ENCODE measurements around the gene LOXHD1.

Gene LOXHD1

DNA sequence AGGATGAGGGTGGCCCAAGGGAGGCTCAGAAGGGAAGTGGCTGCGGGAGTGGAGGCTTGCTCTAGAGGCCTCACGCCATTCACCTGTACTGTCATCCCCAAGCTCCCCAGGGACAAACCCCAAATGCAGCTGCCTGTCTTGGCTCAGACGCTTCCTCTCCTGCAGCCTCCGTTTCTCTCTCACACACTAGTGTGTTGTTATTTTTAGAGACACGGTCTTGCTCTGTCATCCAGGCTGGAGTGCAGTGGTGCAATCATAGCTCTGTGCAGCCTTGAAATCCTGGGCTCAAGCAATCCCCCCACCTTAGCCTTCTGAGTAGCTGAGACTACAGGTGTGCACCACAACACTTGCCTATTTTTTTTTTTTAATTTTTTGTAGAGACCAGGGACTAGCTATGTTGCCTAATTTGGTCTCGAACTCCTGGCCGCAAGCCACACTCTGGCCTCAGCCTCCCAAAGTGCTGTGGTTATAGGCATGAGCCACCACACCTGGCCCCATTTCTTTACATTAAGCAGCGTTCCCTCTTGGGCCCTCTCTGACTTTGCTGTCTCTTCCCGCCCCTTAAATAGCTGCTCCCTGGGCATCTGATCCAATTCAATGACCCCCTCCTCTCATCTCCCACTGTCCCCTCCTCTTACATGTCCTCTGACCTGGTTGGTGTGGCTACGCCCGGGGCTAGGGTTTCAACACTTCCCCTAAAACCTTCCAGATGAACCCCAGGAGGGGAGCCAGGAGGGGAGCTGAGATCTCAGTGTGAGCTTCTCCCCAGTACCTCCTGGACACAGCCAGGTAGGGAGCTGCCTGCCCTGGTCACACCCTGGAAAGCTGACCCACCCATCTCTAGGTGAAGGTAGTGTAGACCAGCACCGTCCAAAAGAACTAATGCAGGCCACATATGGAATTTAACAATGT, 24.0 kb upstream of the LOXHD1 start:
- Histone ChIP-seq H3K36me3 (ENCODE audit: insufficient read depth, low read length) (no peaks in the 10 kb centered on the region), H3K9ac (ENCODE audit: low read depth, low read length) (no peak overlapping the region), H3K4me1 (ENCODE audit: insufficient read depth, low read length) (no peaks in the 10 kb centered on the region; the same call in 1 of the 2 replicates), H3K9me3 (ENCODE audit: control insufficient read depth, insufficient read depth, low read length) (no peaks in the 10 kb centered on the region)

- Histone ChIP-seq H3K9ac (ENCODE audit: low read depth, low read length) (no peak overlapping the region), H3K36me3 (ENCODE audit: insufficient read depth, low read length) (no peaks in the 10 kb centered on the region), H3K9me3 (ENCODE audit: control insufficient read depth, insufficient read depth, low read length) (no peaks in the 10 kb centered on the region), H3K4me1 (ENCODE audit: insufficient read depth, low read length) (no peaks in the 10 kb centered on the region; the same call in 1 of the 2 replicates)
Observed at GRCh38 chr18:46679846-46680598, 23.0 kb upstream of the LOXHD1 start.

GRCh38 chr18:46678785-46679399, 21.9 kb upstream of the LOXHD1 start:
- Histone ChIP-seq H3K36me3 (ENCODE audit: insufficient read depth, low read length) (no peaks in the 10 kb centered on the region), H3K4me1 (ENCODE audit: insufficient read depth, low read length) (no peaks in the 10 kb centered on the region; the same call in 1 of the 2 replicates), H3K9me3 (ENCODE audit: control insufficient read depth, insufficient read depth, low read length) (no peaks in the 10 kb centered on the region), H3K9ac (ENCODE audit: low read depth, low read length) (no peak overlapping the region)

GRCh38 chr18:46678041-46678440, 21.0 kb upstream of the LOXHD1 start:
- H3K36me3 ChIP-seq (ENCODE audit: insufficient read depth, low read length): no peaks in the 10 kb centered on the region
- H3K9ac ChIP-seq (ENCODE audit: low read depth, low read length): no peak overlapping the region
- no peaks in the 10 kb centered on the region; the same call in 1 of the 2 replicates for H3K4me1 ChIP-seq (ENCODE audit: insufficient read depth, low read length)
- no peaks in the 10 kb centered on the region for H3K9me3 ChIP-seq (ENCODE audit: control insufficient read depth, insufficient read depth, low read length)

DNA sequence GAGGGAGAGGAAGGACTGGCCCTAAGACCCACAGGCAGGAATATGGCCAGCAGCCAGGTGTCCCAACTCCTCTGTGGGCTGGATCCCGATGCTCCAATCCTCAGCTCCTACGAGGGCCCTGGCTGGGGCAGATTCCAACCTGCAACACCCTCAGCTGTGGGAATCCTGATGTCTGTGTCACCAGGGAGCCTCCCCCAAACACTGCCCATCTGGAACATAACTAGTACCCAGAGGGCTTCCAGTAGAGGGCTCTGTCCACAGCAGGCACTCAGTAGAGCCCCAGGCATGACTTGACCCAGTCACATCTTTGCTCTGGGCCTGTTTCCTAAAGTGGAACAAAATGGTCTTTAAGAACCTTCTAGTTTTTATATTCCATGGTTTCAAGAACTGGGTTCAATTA, 20.6 kb upstream of the LOXHD1 start:
- no peaks in the 10 kb centered on the region for H3K36me3 ChIP-seq (ENCODE audit: insufficient read depth, low read length)
- no peaks in the 10 kb centered on the region for H3K9me3 ChIP-seq (ENCODE audit: control insufficient read depth, insufficient read depth, low read length)
- H3K9ac ChIP-seq (ENCODE audit: low read depth, low read length): no peak overlapping the region
- no peaks in the 10 kb centered on the region; the same call in 1 of the 2 replicates for H3K4me1 ChIP-seq (ENCODE audit: insufficient read depth, low read length)

DNA sequence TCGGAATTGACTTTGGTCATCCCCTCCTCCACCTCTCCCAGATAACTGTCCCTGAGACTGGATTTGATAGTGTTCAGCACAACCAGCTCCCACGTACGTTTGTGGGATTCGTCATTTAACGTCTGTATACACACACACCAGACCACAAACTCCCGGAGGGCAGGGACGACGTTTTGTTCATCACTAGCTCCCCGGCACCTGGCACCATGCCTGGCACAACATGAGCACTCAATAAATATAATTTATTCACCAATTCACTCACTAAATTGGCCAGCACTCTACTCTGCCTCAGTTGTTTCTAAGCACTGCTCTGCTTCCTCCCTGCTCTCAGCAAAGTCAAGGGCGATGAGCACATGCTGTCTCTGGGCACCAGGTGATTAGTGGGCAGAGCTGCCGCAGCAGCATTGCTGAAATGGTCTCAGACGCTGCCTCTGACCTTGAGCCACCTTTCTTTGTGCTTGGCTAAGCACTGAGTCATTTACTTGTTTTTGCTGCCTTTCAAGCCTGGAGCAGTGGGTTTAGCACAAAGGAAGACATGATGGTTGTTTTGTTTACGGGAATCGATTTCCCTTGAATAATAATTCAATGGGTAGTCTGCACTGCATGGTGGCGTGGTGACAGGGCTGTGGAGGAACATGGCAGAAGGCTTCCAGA, 19.3 kb upstream of the LOXHD1 start:
- Histone ChIP-seq H3K36me3 (ENCODE audit: insufficient read depth, low read length) (no peaks in the 10 kb centered on the region), H3K4me1 (ENCODE audit: insufficient read depth, low read length) (no peaks in the 10 kb centered on the region; the same call in 1 of the 2 replicates), H3K9ac (ENCODE audit: low read depth, low read length) (no peak overlapping the region), H3K9me3 (ENCODE audit: control insufficient read depth, insufficient read depth, low read length) (no peaks in the 10 kb centered on the region)

DNA sequence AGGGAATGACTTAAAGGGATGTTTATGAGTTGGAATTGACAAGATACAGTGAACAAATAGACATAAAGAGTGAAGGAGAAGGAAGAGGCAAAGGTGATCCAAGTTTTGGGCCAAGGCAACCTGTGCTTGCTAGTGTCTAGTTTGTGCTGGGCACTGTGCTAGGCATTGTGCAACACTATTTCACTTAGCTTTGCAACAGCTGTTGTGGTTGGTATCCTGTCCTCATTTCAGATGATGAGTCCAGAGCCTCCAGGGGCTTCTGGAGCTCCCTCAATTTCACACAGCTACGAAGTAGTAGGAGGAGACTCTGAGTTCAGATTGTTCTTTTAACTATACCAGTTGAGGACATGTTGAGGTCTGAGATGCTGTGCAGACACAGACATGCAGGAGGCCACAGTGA, 18.1 kb upstream of the LOXHD1 start:
- H3K9ac ChIP-seq (ENCODE audit: low read depth, low read length): no peak overlapping the region
- H3K4me1 ChIP-seq (ENCODE audit: insufficient read depth, low read length): no peaks in the 10 kb centered on the region; the same call in 1 of the 2 replicates

DNA sequence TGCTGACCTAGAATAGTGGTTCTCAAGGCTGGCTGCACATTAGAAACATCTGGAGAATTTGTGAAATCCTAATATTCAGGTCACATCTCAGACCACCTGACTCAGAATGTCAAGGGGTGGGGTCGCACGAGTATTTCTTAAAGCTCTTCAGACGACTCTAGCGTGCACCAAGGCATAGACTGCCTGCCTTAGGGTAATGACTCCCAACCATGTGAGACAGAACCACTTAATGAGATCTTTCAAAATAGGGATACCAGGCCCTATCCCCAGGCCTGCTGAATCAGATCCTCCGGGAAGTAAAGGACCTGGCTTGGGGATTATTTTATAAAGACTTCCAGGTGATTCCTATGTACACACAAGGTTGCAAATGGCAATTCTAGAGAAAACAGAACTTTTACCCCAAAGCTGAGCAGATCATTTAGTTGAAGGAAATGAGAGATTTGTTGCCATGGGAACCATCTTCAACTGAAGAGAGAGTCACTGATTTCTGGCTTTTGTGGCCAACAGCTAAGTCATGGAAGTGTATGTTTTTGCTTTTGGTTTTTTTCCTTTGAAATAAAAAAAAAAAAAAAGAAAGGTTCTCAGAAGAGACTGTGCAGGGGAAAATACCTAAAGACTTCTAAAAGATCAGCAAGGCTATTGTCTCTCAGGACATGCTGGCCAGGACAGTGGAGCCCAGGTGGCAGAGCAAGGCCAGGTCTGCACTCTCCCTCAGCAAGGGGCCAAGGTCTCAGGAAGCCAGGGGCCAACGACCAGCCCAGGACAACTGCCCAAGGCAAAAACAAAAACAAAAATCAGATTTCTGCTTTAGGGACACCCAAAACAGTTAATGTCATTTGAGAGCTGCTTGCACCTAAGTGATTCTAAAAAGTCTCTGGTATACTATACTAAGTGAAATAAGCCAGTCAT, 15.3 kb upstream of the LOXHD1 start:
- H3K9me3 ChIP-seq (ENCODE audit: control insufficient read depth, insufficient read depth, low read length): no peaks in the 10 kb centered on the region
- H3K36me3 ChIP-seq (ENCODE audit: insufficient read depth, low read length): no peaks in the 10 kb centered on the region
- no peaks in the 10 kb centered on the region; the same call in 1 of the 2 replicates for H3K4me1 ChIP-seq (ENCODE audit: insufficient read depth, low read length)
- H3K9ac ChIP-seq (ENCODE audit: low read depth, low read length): no peak overlapping the region

More for the DNA sequence above, 18.1 kb upstream of the LOXHD1 start:
- no peaks in the 10 kb centered on the region for H3K36me3 ChIP-seq (ENCODE audit: insufficient read depth, low read length)
- no peaks in the 10 kb centered on the region for H3K9me3 ChIP-seq (ENCODE audit: control insufficient read depth, insufficient read depth, low read length)

GRCh38 chr18:46668694-46669093, 11.7 kb upstream of the LOXHD1 start:
- H3K4me1 ChIP-seq (ENCODE audit: insufficient read depth, low read length): no peaks in the 10 kb centered on the region

GRCh38 chr18:46668135-46668534, 11.1 kb upstream of the LOXHD1 start:
- Histone ChIP-seq H3K4me1 (ENCODE audit: insufficient read depth, low read length) (no peaks in the 10 kb centered on the region), H3K36me3 (ENCODE audit: insufficient read depth, low read length) (no peaks in the 10 kb centered on the region), H3K9ac (ENCODE audit: low read depth, low read length) (no peak overlapping the region), H3K9me3 (ENCODE audit: control insufficient read depth, insufficient read depth, low read length) (no peaks in the 10 kb centered on the region)

More at GRCh38 chr18:46668694-46669093, 11.7 kb upstream of the LOXHD1 start:
- no peaks in the 10 kb centered on the region for H3K36me3 ChIP-seq (ENCODE audit: insufficient read depth, low read length)
- H3K9me3 ChIP-seq (ENCODE audit: control insufficient read depth, insufficient read depth, low read length): no peaks in the 10 kb centered on the region
- no peak overlapping the region for H3K9ac ChIP-seq (ENCODE audit: low read depth, low read length)

GRCh38 chr18:46663539-46663938, 6.5 kb upstream of the LOXHD1 start:
- H3K9ac ChIP-seq (ENCODE audit: low read depth, low read length): no peak overlapping the region
- H3K4me1 ChIP-seq (ENCODE audit: insufficient read depth, low read length): no peaks in the 10 kb centered on the region
- H3K36me3 ChIP-seq (ENCODE audit: insufficient read depth, low read length): no peaks in the 10 kb centered on the region
- H3K9me3 ChIP-seq (ENCODE audit: control insufficient read depth, insufficient read depth, low read length): no peaks in the 10 kb centered on the region

- no peak overlapping the region for H3K9ac ChIP-seq (ENCODE audit: low read depth, low read length)
- peaks cover 5% of the 10 kb centered on the region; the same call in 1 of the 2 replicates for H3K4me1 ChIP-seq (ENCODE audit: insufficient read depth, low read length)
- H3K36me3 ChIP-seq (ENCODE audit: insufficient read depth, low read length): no peaks in the 10 kb centered on the region
- H3K9me3 ChIP-seq (ENCODE audit: control insufficient read depth, insufficient read depth, low read length): no peaks in the 10 kb centered on the region
Observed at GRCh38 chr18:46660957-46661749, 4.1 kb upstream of the LOXHD1 start.
